NCI-H510A (cell line): ENCODE results near the gene P4HA2.

Experiments used
- DNase-seq: peaks from one replicate; lab custom pipeline; 2025; lab: John Stamatoyannopoulos, UW

The P4HA2 gene

DNA sequence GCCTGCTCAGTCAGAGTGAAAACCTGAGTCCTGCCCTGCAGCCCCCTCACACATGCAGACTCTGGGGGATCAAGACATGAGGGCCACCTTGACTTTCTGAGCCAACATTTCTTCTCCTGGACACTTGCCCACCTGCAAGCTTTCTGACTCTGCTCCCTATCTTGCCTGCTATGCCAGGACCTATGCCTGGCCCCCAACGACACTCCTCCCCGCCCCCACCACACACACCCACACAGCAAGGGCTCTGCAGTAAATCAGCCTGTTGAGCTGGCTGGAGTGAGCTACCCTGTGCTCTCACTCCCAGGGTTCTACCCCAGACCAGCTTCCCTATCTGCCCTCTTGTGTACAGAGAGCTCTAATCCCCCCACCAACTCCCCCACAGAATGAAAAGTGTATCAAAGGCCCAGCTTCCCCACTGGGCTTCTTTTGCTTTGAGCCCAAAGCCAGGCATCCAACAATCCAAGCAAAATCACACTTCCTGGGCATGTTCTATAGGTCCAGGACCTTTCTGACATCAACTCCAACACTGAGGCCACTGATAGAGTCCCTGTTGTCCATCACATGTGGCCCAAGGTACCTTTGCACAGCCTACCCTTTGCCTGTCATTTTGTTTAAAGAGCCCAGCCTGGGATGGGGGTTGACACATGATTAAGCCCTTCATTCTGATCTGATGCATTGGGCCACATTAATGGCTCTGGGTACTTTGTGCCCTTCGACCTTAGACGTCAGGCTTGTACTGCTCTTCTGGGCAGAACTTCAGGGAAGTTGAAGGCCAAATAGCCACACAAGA is 37.1 kb upstream of the P4HA2 start:
- no peak for DNase-seq

DNA sequence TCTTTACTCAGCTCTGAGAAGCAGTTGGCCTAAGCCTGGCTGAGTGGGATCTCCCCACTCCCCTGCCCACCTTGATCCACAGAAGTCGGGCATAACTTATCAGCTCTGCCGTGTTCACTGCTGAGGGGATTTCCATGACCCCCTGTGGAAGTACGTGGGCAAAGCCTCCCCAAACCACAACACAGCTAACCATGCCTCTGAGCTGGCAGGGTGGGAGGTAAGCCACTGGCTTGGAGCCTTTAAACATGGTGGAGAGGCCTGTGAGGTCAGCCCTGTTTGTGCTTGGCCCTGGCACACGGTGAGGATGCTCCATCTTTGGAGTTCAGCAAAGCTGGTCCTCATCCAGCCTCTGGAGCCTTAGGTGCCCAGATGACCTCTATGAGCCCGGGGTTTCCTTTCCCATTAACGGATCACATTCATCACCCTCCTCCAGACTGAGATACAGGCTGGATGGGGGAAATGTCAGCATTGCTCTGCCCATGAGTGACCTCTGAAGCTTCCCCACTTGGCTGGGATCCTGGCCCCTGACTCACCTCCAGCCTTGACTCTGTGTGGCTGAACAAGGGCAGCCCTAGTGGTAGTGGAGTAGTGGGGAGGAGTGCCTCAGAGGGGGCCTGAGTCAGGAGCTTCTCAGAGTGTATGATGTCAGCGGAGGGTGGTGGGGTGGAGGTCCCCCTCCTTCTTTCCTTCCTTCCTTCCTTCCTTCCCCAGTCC is 36.1 kb upstream of the P4HA2 start:
- no peak for DNase-seq

DNA sequence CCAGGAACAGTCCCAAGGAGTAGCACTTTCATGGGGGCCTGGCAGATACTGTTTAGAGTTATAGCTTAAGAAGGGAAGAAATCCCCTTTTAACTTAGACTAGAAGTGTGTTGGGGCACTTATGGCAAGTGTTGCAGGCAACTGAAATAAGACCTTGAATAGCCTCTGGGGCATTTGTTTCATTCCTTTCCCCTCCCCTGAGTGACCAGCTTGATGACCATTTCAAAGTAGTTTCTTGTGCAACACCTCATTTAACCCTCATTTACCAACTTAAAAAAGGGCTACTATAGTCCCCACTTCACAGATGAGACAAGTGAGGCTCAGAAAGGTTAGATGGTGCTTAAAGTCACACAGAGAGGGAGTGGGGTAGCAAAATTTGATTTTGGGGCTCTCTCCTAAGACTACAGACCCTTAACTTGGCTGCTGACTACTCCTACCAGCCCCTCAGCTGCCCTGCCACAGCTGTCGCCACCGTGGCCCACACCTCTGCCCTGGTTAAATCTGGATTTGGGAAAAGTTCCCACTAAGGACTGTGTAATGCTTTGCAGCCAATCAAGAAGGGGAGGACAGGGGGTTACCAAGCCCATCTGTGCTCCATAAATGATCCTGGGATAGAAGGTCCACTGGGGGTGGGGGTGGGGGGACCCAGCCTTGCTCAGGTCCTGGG is 35.4 kb upstream of the P4HA2 start:
- DNase-seq = no peak

DNA sequence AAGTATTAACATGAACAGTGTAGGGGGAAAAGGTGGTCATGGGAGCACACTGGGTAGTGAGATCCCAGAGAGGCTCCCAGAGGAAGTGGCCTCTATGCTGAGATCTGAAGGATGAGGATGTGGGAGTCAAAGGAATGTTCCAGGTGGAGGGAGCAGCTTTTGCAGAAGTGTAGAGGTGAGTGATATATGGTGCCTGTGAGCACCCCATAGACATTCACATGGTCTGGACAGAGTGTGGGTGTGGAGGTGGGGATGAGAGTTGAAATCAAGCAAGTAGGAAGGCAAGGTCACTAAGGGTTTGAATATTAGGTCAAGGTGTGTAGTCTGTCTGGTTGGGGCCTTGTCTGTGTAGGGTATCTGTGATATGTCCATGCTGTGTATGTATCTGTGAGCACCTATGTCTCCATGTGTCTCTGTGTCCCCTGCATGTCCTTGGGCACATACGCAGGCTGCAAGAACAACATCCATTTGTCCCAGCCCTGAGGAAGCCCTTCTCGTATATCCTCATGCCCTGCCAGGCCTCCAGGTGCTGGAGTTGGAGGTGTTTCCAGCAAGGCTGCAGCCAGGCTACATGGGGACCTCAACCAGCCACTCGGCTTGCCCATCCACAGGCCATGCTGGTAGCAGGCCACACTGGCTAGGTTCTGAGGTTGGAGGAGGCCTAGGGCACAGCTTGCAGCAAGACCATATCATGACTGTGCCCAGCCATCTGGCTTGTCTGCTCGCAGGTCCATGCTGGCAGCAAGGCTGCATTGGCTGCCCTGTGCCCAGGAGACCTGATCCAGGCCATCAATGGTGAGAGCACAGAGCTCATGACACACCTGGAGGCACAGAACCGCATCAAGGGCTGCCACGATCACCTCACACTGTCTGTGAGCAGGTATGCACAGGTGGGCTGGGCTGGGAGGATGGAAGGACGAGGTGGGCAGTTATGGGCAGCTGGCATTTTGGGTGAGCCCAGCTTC is 34.5 kb upstream of the P4HA2 start:
- DNase-seq = no peak

DNA sequence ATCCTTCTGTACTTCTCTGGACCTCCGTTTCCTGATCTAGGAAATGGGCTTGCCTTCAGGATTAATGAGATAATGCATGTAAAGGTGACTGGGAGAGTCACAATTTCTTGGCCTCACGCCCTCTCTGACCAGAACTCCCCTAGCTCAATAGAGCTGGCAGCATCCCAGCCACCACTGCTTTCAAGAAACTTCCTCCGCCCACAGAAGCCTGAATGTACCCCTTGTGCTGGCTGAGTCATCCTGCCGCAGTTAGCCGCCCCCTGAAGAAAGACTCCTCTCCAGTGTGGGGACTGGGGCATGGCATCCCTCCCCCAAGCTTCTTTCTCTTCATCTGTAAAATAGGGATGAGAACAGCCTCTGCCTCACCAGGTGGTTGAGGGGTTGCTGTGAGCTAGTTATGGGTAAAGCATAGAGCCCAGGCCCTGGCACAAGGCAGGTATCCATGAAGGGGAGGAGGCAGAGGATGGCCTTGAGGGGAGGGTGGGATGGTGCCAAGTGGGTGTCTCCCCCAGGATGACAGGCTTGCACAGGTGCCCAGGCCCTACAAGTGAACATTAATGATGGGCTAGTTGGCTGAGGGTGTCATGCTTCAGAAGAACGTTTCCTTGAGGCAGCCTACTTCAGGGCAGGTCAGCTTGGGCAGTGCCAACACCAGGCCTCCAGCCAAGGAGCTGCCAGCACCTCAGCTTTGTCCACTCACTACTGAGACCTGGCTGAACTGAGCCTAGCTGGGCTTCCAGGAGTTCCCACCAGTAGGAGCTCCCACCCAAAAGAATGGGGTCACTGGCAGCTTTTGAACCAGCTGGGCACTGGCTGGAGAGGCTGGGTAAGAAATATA is 33.3 kb upstream of the P4HA2 start:
- no peak for DNase-seq

DNA sequence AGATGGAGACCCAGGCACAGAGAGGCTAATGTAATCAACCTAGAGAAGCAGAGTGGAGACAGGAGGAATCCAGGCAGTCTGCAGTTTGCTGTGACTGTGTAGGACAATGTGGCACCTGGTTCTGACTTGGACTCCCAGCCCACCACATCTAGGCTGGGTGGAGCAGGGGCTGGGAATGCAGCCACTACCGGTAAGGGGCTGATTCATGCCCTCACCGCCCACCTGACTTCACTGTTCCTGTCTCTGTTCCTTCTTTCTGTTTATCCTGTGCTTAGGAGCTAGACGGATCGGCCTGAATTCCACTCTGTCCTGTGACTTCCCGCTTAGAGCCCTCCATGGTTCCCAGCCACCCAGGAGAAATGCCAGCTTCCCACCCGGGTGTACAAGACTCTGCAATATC is 32.4 kb upstream of the P4HA2 start:
- no peak for DNase-seq

DNA sequence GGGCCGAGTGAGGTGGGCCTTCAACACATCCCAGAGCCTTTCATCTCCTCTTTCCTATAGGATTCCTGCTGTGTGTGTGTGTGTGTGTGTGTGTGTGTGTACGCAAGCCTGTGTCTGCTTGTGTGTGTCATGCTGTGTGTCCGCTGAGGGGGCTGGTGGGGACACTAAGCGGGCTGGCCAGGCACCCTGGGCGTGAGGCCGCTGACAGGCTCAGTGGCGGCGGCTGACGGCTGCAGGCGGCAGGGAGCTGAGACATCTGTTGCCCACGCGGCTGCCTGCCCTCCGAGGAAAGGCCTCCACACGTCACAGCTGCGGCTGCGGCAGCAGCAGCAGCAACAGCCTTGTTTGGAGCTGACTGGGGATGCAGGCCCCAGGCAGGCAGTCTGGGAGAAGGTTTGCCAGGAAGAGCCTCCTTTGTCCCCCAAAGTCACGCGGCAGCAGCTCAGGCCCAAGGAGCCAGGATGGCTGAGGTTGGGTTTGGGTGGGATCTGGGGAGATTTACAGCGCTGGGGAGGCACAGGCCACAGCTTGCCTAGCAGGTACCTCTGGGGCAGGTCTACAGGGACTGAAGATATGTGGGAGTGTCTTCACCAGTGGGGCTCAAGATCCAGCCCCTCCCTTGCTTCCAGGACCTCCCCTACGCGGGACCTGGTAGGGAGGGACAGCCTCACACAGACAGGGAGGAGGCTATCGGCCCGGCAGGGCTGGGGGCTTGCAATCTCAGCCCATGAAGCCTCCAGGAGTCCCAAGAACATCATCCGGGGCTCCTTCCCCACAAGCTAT is 31.6 kb upstream of the P4HA2 start:
- no peak for DNase-seq

DNA sequence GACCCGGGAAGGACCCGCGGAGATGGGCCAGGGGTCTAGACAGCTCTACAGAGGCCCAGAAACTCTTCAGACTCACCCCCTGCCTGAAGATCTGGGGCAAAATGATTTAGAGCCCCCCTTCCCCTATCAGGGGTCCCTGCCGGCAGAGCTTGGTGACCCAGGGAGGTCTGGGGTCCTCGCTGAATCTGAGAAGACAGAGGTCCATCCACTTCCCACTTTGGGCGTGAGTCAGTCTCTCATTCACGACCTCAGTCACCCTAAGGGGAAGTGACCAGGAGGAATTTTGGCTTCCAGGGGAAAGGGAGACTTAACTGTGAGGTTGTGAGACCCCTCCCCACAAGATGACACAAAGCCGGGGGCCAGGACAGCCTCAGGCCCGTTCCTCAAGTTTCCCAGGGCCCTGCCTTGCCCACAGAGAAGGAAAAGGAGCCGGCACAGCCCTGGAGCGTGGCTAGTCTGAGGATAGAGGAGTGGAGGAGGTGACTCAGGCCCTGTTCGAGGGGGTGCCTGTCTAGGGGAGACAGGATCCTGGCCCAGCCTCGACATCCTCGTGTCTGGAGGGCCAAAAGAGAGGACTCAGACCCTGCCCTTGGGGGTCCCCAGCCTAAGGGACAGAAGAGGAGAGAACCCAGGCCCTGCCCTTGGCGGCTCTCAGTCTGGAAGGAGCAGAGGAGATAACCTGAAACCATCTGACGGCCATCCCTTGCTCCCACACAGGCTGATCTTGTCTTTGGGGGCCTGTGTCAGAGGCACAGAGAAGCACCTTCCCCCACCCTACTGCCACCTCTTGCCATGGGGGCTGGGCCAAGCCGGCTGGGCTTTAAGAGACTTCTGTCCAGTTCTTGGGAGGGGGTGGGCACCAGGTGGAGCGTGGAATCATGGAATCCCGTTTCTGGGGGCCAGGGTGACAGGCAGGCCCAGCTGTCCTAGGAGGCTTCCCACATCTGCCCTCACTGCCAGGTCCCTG is 30.7 kb upstream of the P4HA2 start:
- DNase-seq = no peak

DNA sequence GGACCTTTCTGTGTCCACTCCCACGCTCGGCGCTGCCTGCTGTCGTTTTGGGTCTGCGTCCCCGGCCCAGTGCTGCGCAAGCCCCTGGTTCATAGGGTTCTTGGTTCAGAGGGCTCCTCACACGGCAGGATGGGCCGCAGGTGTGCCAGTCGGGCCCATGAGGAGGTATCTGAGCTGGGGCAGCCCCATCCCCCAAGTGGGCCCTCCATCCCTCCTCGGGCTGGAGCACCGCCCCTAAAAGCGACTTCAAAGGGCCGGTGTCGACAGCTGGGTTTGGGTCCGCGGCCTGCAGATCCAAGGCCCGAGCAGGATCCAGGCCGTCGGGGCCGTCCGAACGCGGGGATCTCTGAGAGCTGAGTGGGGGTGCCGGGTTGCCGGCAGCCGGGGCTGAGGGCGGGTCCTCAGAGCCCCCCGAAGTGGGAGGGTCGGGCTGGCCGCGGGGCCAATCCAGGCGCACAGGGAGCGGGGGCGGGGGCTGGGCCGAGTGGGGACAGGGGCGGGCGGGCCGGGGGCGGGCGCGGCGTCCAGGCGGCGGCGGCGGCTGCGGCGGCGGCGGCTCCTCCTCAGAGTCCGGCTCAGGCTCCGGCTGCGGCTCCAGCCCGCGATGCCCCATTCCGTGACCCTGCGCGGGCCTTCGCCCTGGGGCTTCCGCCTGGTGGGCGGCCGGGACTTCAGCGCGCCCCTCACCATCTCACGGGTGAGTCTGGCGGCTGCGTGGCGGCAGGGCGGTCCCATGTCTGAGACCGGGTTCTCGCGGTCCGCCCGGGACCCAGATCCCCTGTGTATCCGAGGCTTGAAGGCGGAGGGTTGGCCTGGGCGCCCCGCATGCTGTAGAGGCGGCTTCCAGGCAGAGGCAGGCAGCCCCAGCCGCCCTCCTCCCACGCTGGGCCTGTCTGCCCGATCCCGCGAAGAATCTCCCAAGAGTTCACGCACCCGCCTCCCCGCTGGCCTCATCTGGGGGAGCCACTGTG is 29.8 kb upstream of the P4HA2 start, which contains the start of gene PDLIM4:
Gene PDLIM4 (plus strand): TSS at position 566 of the 971 bp plus-strand sequence. CDS start 39 bp downstream, at position 605.
- peak; percentile 12 for DNase-seq

DNA sequence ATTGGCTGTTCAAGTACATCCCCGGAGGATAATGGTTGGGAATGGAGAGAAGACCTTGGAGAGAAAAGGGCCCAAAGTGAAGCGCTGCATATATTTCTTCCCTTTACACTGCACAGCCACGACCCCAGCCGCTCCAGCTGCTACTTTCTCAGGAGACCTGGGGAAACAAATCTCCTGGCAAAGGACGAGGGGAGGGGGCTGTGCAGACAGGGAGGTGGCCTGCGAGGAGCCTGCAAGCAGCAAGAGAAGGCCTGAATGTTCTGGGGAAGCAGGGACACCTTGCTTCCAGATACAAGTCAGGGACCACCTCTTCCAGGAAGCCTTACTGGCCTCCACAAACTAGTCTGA is 29.1 kb upstream of the P4HA2 start:
- no peak for DNase-seq

DNA sequence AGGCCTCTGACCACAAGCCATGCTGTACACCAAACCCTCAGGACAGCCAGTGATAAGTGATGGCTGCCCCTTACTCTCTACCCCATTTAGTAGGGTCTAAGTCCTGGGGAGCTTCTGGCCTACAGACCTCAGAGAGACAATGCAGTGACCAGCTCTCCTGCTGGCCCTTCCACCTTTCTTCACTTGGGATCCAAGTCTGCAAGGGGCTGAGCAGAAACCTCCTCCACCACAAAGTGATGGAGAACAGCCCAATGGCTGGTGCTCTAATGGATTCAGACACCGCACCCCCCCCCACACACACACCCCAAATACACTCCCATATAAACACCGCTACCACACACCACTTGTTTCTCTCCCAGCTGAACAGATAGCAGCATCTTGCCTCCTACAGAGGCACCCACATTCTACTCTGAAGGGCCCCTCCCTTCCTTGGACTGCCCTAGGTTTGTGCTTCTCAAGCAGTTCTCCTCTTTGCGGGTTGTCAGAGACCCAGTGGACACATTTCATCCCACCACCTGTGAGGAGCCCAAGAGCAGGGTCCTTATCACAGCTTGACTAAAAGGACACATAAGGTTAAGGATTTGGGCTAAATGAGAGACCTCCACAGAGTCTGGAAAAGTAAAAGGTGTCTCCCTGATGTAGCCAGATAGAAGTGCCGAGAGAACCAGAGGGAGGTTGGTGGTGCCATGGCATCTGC is 28.6 kb upstream of the P4HA2 start:
- no peak for DNase-seq

DNA sequence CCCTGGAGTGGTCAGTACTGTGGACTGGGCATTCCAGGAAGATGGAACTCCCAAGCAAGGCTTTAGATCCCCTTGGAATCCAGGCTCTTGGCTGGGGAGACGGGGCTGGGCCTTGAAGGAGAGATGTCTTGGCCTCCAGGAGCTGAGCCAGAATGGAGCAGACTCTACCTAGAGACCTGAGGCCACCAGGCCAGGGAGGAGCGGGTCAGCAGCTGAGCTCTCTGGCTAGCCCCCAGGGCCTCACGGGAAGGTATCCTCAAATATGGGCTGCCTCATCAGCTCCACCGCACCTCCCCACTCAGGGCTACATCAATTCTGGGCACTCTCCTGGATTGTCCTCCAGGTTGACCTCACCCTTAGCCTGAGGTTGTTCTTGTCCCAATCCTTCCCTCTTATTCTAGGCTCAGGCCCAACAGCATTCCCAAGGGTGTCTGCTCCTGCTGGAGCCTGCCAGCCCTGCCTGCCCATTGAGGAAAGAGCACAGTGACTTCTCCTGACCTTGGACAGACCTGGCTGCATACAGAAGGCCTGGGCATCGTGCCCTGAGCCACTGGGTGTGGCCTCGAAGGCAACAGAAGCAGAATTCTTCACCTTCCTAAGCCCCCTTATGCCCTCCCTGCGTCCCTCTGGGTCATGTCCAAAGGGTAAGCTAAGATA is 26.8 kb upstream of the P4HA2 start:
- DNase-seq = no peak

DNA sequence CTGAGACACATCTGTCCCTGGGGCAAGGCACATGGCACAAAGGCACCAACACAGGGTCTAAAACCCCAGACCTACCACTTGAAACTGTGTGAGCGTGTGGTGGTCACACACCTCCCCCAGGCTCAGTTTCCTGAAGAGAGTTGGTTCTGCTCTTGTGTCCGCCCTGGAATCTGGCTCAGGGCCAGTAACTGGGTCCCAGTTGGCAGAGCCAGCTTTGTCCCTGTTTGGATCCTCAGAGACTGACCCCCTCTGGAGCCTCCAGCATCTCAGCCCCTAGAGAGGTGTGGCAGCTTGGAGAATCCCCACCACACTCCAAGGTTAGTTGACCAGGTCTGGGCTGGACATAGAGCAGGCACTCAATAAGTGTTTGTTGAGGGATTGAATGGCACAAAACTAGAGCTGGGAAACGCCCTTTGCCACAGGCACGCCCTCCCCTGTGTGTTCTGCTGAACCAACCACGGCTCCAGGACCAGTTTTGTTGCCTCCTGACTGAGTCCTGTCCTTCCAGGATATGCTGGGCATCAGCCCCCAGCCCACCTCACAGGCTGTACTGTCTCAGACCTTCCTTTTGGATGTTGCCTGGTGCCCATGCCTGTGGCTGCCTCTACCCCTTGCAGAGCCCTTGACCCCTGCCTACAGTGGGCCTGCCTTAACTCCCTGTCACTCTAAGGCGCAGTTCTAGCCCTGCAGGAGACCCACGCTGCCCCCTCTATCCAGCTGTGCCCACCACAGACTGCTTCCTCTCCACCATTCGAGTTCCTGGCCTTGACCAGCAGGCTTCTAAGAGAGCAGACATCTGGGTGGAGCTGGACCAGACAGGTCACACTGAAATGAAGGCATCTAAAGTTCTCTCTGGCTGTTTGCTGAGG is 26.0 kb upstream of the P4HA2 start:
- peak; percentile 2 for DNase-seq

DNA sequence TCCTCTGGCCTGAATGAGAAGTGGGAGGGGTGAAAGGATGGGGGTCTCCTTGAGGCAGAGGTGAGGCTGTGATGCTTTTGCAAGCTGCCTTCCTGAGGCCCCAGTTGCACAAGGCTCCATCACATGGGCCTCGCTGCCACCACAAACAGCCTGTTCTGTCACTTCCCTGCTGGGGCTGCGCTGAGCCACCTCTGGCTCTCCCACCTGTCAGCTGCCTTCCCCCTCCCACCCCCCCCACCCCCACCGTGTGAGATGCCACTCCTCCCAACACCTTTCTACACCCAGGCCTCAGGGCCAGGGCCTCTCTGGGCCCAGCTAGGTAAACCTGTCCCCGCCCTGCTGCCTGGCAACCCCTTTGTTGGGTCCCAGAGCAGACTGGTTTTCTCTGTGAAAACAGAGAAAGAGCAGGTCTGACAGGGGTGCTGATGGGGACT is 25.4 kb upstream of the P4HA2 start:
- peak; percentile 24 for DNase-seq

DNA sequence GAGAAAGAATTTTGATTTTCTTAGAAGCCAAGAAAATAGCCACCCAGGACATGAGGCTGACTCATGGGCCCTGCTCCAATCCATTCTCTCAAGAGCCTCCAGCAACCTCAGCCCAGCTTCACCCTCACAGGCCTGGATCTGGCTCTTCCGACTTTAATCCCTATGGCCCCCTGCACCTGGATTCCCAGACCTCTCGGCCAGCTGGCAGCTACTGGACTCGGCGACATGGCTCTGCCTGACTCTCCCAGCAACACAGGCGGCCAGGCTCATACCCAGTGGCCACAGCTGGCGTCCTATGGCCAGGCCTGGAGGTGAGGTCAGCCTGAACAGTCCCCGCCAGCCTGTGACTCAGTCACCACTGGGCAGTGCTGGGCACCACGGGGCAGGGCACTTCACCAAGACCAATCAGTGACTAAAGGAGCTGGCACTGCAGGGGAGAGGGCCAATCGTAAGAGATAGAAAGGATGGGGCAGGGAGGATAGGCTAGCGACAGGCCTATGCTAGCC is 23.6 kb upstream of the P4HA2 start:
- no peak for DNase-seq
